Psoas muscle (tissue), 8 donors: ENCODE measurements around the gene ARFIP1. TPM values are rescaled to one million over a fixed set of nuclear protein-coding genes. Genes with fewer than 3 reads are reported as not detected.

Source experiments
- ATAC-seq, 4 donors: fragments of 200-7000 bp; cut with Tn5 transposase; one replicate each; pipeline ENCODE4 v1.9.1; 2020; ENCODE audit warnings: moderate library complexity in 3 of 4, mild to moderate bottlenecking in 2 of 4
- DNase-seq, 2 donors: peaks; one replicate each; pipeline ENCODE4 v3.0.0-alpha.2; 2020
- H3K27ac ChIP-seq: fragments of 200-600 bp; one replicate; pipeline ENCODE4 v1.8.0; 2022
- H3K27me3 ChIP-seq, 3 donors: fragments of 200-600 bp in 1 of 3; one replicate each; pipeline versions ENCODE4 v1.6.1 to v1.8.0; 2013 to 2022; ENCODE audit warnings: low read length in 2 of 3, mild to moderate bottlenecking in 2 of 3, moderate library complexity in 1 of 3; ENCODE audit not compliant: insufficient read depth in 3 of 3
- H3K36me3 ChIP-seq, 2 donors: fragments of 200-600 bp in 1 of 2; one replicate each; pipeline versions ENCODE4 v1.6.1 to v1.8.0; 2013 to 2022; ENCODE audit warnings: low read depth in 1 of 2, mild to moderate bottlenecking in 1 of 2, moderate library complexity in 1 of 2; ENCODE audit not compliant: insufficient read depth in 1 of 2
- H3K4me1 ChIP-seq: fragments of 200-600 bp; one replicate; pipeline ENCODE4 v1.8.0; 2022
- H3K4me3 ChIP-seq: fragments of 200-600 bp; one replicate; pipeline ENCODE4 v1.8.0; 2022; ENCODE audit warnings: mild to moderate bottlenecking
- H3K9me3 ChIP-seq: fragments of 200-600 bp; one replicate; pipeline ENCODE4 v1.8.0; 2022
- CTCF ChIP-seq: fragments of 200-600 bp; IDR thresholded peaks from one replicate; pipeline ENCODE4 v1.8.0; 2022; ENCODE audit warnings: antibody characterized with exemption
- WGBS, 3 donors: extraction: QIAGEN DNeasy Blood & Tissue Kit; methylation state at CpG; one replicate each; pipeline versions ENCODE4 v1.1.6 to v1.1.7; 2013; 5-methylcytosine and 5-hydroxymethylcytosine counted together
- intact Hi-C, 2 donors: fragments of 100-400 bp; cut with DNase I; formaldehyde crosslinking; loops; one replicate each; pipeline versions ENCODE4 v1.11.0 to v1.14.2; 2022
- polyA plus RNA-seq, 3 donors: library from polyadenylated mRNA; stranded (reverse); fragments of 200-250 nt; gene quantifications; one replicate each; pipeline ENCODE4 v1.2.3, GENCODE V29; 2013
- total RNA-seq, 4 donors: library from RNA; stranded (reverse); fragmentation: NEBNext Ultra II Directional in 2 of 4; extraction: Animal tissue kit (Norgen Biotek cat#: 25700) in 2 of 4; gene quantifications; one replicate each; pipeline versions ENCODE4 v1.2.1 to v1.2.4, GENCODE V29; 2021 to 2023
- donor health status: healthy with polysubstance abuse.
- donor health status: DM: no; HTN: no; CAD: no; lungs with moderate emphysema.
- donor health status: Bipolar disorder and iron deficiency.
- donor health status: healthy.
- donor health status: DM: yes; HTN: yes; CAD: no.
- donor health status: DM: no; HTN: no; CAD: no.
- donor health status: DM: no; HTN: no; CAD: no.
- donor health status: DM: yes; HTN: yes; CAD: no.

The ARFIP1 gene
- total and polyA plus RNA-seq, 7 donors = 6.8 to 15.7 (median 12.2) TPM

DNA sequence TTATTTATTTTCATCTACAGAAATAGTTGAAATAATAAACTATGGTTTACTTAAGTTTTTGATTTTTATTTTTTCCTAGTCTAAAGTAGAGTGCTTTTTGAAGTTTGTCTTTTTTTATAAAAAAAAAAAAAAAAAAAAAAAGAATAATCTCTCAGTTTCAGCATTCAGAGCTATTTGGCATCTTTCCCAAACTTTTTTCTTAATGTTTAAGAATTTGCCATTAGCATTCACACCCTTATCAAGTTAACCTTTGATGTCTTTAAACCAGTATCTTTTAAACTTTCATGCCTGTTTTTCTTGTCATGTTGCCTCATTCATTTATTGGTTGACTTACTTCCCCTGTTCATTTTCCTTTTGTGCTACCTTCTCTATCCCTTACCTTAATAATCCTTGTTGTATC lies 95.5 kb downstream of the ARFIP1 start:
- no peaks in the 10 kb centered on the region for H3K27me3 ChIP-seq
- H3K27ac ChIP-seq = no peak overlapping the region
- intact Hi-C loops = no loop called here
- H3K4me3 ChIP-seq = no peak overlapping the region
- no peaks in the 10 kb centered on the region for H3K4me1 ChIP-seq
- DNase-seq = no peak
- H3K36me3 ChIP-seq = peaks cover 3 to 36% of the 10 kb centered on the region in 2 donors
- no peak for ATAC-seq
- H3K9me3 ChIP-seq = no peaks in the 10 kb centered on the region
- no peak for TF ChIP-seq CTCF

DNA sequence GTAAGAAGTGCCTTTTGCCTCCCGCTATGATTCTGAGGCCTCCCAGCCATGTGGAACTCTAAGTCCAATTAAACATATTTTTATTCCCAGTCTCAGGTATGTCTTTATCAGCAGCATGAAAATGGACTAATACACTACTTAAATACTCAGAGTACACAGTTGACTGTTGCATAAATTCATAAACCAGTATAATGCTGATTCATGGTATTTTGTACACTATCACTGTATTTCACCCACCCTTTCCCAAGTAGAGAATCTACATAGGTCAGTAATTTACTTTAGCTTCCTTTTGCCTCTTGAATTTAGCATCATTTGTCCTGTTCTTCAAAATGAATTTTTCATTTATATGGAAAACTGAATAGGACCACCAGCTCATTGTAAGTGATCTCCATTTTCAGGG lies 98.1 kb downstream of the ARFIP1 start:
- H3K4me3 ChIP-seq = no peak overlapping the region
- no peaks in the 10 kb centered on the region for H3K27me3 ChIP-seq
- 94 to 100% (median 97%) methylated on average over 1 of the region's 1 CpG for WGBS, 3 donors
- no peak overlapping the region for H3K27ac ChIP-seq
- H3K4me1 ChIP-seq = no peaks in the 10 kb centered on the region
- H3K9me3 ChIP-seq = no peaks in the 10 kb centered on the region
- DNase-seq (no peak), ATAC-seq (no peak)
- intact Hi-C loops = no loop called here
- H3K36me3 ChIP-seq = peaks cover 3 to 29% of the 10 kb centered on the region in 2 donors
- TF ChIP-seq CTCF = no peak

DNA sequence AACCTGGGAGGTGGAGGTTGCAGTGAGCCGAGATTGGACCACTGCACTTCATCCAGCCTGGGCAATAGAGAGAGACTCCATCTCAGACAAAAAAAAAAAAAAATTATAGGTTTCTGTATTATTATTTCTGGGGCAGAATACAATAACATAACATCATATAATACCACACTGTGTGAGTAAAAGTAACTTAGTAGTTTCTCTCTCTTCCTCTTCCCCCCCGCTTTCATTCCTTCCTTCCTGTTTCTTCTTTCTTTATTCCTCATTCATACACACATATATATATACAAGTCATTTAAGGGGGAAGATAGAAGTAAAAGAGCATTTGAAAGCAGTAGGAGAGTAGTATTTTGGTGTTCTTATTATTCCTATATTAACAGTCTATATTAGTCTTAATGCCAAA lies 100.5 kb downstream of the ARFIP1 start:
- Histone ChIP-seq H3K36me3 (peaks cover 3 to 26% of the 10 kb centered on the region in 2 donors), H3K27me3 (no peaks in the 10 kb centered on the region), H3K4me3 (no peak overlapping the region), H3K9me3 (no peaks in the 10 kb centered on the region), H3K27ac (no peak overlapping the region), H3K4me1 (no peaks in the 10 kb centered on the region)
- intact Hi-C loops = no loop called here
- no peak for DNase-seq
- ATAC-seq = no peak
- TF ChIP-seq CTCF = no peak
- WGBS, 3 donors = 91 to 94% (median 93%) methylated on average over 2 of the region's 2 CpGs

DNA sequence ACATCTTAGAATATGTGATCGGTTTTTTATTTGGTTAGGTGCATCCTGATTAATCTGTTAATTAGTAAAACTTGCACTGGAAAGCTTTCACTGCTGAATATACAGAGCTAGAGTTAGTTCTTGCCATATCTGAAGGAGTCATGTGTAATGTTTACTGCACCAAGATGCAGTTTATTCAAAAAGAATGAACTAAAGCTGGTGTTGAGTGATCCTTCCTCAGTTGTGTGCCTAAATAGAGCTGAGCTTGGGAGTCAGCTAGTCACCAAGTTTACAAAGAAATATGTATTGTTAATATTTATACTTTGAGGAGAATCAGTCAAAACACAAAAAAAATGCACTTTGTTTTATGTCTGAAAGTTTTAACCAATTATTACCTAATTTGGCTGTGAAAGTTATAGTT lies 102.2 kb downstream of the ARFIP1 start:
- WGBS, 3 donors = 98 to 100% (median 98%) methylated on average over 1 of the region's 1 CpG
- peaks cover 3 to 27% of the 10 kb centered on the region in 2 donors for H3K36me3 ChIP-seq
- intact Hi-C loops = no loop called here

More for the DNA sequence above, 102.2 kb downstream of the ARFIP1 start:
- H3K27me3 ChIP-seq = no peaks in the 10 kb centered on the region
- no peak for DNase-seq
- no peak overlapping the region for H3K27ac ChIP-seq
- no peak for ATAC-seq
- H3K4me3 ChIP-seq = no peak overlapping the region
- H3K9me3 ChIP-seq = no peaks in the 10 kb centered on the region
- H3K4me1 ChIP-seq = no peaks in the 10 kb centered on the region
- no peak for TF ChIP-seq CTCF
